Dedifferentiated amniotic fluid mesenchymal stem cell (primary cell): Measurements from ENCODE around the gene CAGE1.
A peak's percentile ranks its signal among the peaks of the same experiment; 100 is the strongest.
"Not testable (repeated sequence)": the region's sequence is repeated elsewhere in the genome, so short reads cannot be mapped to it uniquely, and the experiment has no call there.

Experiments used
- DNase-seq: peaks from one replicate; pipeline ENCODE4 v3.0.0-alpha.2; 2016; ENCODE audit errors: extremely low spot score

The CAGE1 gene

DNA sequence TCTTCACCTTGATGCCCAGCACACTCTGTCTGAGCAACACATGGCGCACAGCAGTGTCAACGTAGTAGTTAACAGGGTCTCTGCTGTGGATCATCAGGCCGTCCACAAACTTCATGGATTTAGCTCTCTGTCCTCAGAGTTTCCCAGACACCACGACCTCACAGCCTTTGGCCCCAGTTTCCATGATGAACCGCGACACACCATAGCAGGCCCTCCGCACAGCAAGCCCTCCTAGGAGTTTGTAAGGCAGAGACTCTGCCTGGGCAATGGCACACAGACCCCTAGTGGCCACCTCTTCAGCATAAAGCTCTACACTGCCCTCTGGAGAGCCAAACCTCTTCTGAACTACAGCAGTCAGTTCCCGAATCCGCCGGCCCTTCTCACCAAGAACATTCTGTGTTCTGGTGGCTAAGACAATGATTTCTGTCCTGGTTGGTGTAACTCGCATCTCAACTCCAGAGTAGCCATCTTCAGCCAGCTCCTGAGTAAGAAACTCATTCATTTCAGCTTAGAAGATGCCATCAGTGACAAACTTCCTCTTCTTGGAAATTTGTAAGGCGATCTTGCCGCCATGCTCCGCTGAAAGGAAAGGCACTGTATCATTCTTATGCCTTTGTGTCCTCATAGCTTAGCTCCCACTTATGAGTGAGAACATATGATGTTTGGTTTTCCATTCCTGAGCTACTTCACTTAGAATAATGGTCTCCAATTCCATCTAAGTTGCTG lies 50.4 kb downstream of the CAGE1 start:
- DNase-seq = not testable (repeated sequence)

GRCh38 chr6:7338031-7338430 lies 51.5 kb downstream of the CAGE1 start:
- DNase-seq = no peak

DNA sequence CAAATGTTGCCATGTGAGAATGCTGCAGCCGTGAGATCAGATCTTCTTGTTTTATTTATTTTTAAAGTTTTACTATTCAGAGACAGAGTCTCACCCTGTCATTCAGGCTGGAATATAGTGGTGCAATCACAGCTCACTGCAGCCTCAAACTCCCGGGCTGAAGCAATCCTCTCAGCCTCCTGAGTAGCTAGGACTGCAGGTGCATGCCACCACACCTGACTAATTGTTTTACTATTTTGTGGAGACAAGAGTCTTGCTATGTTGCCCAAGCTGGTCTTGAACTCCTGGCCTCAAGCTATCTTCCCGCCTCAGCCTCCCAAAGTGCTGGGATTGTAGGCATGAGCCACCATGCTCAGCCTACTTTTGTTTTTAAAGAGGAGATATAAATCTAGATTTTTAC lies 54.0 kb downstream of the CAGE1 start:
- no peak for DNase-seq

DNA sequence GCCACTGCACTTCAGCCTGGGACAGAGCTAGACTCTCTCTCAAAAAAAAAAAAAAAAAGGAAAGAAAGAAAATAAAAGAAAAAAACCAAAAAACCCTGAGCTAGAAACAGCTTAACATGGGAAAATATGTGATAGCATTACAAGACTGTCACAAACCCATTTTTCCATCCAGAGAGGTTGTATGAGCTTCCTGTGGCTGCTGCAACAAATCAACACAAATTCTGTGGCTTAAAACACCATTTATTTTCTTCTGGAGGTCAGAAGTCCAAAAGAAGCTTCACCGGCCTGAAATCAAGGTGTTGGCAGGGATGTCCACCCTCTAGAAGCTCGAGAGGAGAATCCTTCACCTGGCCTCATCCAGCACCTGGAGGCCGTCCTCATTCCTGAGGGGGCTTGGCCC lies 54.9 kb downstream of the CAGE1 start:
- DNase-seq = no peak

GRCh38 chr6:7332090-7332745 lies 57.3 kb downstream of the CAGE1 start:
- DNase-seq = no peak

- DNase-seq = no peak
These were observed 58.1 kb downstream of the CAGE1 start for GRCh38 chr6:7331452-7331851.

DNA sequence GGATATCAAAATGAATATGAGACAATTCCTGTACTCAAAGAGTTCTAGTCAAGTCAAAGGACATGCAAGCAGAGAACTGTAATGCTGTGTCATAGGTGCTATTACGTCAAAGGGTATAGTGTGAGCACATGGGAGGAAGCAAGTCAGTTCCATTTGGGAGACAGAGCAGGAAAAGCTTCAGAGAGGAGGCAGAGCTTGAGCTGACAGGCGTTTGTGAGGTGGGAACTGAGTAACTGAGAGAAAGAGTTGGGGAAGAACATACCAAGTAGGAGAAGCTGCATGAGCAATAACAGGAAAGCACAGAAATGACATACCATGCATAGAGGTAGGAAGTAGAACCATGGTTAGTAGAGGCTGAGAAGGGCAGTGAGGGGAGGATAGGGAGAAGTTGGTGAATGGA lies 61.3 kb downstream of the CAGE1 start:
- no peak for DNase-seq

DNA sequence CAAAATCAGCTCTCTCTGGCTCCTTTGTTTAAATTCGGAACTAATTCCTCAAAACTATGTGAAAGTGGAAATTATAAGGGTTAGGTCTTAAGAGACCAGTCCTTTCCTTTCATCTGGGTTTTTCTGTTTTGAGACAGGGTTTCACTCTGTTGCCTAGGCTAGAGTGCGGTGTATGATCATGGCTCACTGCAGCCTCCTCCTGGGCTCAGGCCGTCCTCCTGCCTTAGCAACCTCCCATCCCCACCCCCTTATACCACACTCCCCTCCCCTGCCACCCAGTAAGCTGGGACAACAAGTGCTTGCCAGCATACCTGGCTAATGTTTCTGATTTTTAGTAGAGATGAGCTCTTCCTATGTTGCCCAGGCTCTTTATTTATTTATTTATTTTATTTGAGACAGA lies 63.8 kb downstream of the CAGE1 start:
- DNase-seq = no peak

DNA sequence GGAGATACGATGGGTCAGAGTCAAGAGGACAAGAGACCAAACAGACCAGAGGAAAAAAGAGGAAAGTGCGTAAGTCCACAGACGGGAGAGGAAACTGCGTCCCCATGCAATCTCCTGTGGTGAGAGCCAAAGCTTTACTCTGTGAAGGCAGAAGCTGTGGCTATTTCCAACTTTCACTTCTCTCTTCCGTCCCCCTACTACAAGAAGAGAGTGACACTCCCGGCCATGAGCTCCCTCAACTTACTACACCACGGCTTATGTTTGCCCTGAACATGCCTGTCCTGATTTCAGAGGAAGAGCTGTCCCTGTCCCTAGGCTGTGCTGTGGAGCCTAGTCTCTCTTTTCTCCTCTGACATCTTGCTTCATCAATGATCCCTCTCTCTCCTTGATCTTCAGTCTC lies 65.0 kb downstream of the CAGE1 start:
- DNase-seq = no peak

GRCh38 chr6:7323074-7323473 lies 66.5 kb downstream of the CAGE1 start:
- DNase-seq = no peak

GRCh38 chr6:7321866-7322265 lies 67.7 kb downstream of the CAGE1 start:
- DNase-seq = not testable (repeated sequence)

DNA sequence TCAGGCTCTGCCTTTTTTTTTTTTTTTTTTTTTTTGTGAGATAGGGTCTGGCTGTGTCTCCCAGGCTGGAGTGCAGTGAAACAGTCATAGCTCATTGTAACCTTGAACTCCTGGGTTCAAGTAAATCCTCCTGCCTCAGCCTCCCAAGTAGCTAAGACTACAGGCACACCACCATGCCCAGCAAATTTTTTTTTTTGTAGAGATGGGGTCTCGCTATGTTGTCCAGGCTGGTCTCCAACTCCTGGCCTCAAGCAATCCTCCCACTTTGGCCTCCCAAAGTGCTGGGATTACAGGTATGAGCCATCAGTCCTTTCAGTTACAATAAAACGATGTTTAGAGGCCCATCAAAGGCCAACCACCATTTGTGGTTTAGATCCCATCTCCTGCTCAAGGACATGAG lies 70.1 kb downstream of the CAGE1 start:
- not testable (repeated sequence) for DNase-seq

DNA sequence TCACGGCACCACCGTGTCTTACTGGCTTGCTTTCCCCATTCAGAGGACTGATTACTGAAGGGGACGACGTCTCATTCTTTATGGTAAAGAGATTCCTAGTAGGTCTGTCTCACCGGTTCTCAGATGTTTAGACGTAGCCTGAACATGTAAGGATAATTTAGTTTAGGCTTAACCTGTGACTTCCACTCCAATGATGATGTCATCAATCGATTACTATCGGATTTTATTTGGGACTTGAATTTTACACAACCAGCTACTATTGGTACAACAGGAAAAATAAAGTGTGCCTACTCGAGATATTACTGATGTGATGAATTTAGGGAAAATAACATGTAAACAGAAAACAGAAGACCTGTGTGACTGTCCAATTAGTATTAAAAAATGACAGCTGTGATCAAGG lies 72.0 kb downstream of the CAGE1 start:
- no peak for DNase-seq

- DNase-seq = no peak
These were observed 72.6 kb downstream of the CAGE1 start for GRCh38 chr6:7316658-7317533.

DNA sequence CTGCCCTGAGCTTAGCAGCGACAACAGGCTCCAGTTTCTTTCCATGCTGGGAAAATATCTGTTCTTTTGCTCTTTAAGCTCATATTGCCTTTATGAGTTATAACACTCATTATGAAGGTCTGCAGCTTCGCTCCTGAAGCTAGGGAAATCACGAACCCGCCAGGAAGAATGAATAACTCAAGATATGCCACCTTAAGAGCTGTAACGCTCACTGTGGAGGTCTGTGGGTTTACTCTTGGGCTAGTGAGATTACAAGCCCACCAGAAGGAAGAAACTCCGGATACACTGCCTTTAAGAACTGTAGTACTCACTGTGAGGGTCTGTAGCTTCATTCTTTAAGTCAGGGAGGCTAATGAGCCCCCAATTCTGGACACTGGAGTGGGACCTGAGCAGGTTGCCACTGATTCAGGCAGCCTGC lies 73.6 kb downstream of the CAGE1 start:
- no peak for DNase-seq

DNA sequence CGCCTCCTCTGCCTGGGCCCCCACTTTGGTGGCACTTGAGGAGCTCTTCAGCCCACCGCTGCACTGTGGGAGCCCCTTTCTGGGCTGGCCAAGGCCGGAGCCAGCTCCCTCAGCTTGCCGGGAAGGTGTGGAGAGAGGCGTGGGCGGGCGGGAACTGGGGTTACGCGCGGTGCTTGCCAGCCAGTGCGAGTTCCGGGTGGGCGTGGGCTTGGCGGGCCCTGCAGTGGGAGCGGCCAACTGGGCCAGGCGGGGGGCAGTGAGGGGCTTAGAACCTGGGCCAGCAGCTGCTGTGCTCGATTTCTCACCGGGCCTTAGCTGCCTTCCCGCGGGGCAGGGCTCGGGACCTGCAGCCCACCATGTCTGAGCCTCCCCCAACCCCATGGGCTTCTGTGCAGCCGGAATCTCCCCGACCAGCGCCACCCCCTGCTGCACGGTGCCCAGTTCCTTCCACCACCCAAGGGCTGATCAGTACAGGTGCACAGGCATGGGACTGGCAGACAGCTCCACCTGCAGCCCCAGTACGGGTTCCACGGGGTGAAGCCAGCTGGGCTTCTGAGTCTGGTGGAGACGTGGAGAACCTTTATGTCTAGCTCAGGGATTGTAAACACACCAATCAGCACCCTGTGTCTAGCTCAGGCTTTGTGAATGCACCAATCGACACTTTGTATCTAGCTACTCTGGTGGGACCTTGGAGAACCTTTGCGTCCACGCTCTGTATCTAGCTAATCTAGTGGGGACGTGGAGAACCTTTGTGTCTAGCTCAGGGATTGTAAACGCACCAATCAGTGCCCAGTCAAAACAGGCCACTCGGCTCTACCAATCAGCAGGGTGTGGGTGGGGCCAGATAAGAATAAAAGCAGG lies 74.2 kb downstream of the CAGE1 start:
- DNase-seq = not testable (repeated sequence)

- DNase-seq = no peak
These were observed 75.1 kb downstream of the CAGE1 start for GRCh38 chr6:7314414-7314813.

DNA sequence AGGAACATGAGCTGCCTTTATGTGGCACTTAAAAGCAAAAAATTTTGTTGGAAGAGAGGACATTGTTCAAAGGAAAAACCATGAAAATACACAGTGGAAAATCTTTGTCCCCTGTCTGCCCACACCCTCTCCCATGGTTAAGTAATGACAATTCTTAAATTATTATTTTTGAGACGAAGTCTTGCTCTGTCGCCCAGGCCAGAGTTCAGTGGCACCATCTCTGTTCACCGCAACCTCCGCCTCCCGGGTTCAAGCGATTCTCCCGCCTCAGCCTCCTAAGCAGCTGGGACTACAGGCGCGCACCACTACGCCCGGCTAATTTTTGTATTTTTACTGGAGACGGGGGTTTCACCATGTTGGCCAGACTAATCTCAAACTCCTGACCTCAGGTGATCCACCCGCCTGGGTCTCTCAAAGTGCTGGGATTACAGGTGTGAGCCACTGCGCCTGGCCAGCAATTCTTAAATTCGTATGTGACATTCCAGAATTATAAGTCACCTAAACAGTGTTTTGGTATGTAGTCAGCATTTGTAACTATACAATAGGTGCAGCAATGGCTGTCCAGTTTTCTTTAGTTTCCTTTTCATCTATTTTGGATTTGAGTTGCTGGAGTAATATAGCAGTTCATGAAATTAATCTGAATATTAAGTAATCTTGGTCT lies 75.9 kb downstream of the CAGE1 start:
- no peak for DNase-seq

DNA sequence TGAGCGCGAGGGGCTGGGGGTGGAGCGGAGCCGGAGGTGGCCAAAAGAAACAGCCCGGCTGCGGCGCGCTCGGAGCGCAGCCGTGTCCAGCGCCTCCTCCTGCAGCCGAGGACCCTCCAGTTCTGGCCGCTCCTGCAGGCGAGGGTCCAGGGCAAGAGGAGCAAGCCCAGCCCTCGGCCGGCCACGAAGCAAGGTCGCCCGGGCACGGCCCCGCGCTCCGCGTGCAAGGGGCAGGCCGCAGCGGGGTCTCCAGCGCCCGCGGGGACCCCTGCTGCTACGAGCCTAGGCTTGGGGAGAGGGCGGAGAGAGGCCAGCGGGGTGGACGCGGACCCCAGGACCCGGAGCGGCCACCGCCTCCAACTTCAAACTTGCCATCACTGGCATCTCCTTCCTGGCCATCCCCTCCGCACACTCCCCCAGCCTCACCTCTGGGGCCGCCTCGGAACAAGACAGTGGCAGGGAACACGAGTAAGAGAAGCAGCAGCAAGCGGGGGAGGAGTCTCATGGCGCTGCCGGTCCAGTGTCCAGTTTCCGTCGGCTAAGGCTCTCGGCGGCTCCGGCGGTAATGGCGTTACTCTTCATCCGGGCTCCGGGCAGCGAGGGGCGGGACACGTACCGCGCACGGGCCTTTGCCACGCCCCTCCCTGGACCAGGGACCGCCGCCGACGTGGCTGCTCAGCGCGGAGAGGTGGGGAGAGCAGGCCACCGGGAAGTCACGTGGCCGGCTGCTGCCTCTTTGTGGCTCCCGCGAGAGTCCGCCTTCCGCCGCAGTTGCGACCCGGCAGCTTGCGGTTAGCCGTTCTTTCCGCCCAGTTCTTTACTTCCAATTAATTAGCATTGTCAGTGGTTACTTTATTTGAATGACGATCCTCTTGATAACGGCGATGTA lies 76.7 kb downstream of the CAGE1 start, which contains the start of gene SSR1:
SSR1 (minus strand) TSS at position 584 of the 889 bp plus-strand sequence; CDS start at position 505, 79 bp downstream.
- peak; percentile 97 for DNase-seq
